HG02798 (cell line): ENCODE measurements around the gene BORCS6.
"Not testable (repeated sequence)": the region's sequence is repeated elsewhere in the genome, so short reads cannot be mapped to it uniquely, and the experiment has no call there.

Experiments used
- ATAC-seq: cut with Tn5 transposase; IDR thresholded peaks from one replicate; pipeline ENCODE4 v1.9.1; 2021; ENCODE audit warnings: mild to moderate bottlenecking; ENCODE audit not compliant: unreplicated experiment, poor library complexity

Gene BORCS6

GRCh38 chr17:8189711-8190477, at the start of gene BORCS6:
Gene BORCS6 (minus strand): TSS chr17:8190180. CDS start chr17:8190140, 40 bp downstream.
- ATAC-seq, result peak; percentile 62

- ATAC-seq, result no peak
Measured at GRCh38 chr17:8237886-8238285, 47.9 kb upstream of the BORCS6 start.

- no peak for ATAC-seq
Measured at GRCh38 chr17:8237175-8237574, 47.2 kb upstream of the BORCS6 start.

GRCh38 chr17:8235676-8236075, 45.7 kb upstream of the BORCS6 start:
- ATAC-seq, result no peak

GRCh38 chr17:8234361-8235270, 44.6 kb upstream of the BORCS6 start:
- no peak for ATAC-seq

- ATAC-seq, result no peak
Measured at GRCh38 chr17:8231701-8232100, 41.7 kb upstream of the BORCS6 start.

GRCh38 chr17:8227238-8227581, 37.2 kb upstream of the BORCS6 start:
- no peak for ATAC-seq

- ATAC-seq, result no peak
Measured at GRCh38 chr17:8226536-8227237, 36.7 kb upstream of the BORCS6 start.

- no peak for ATAC-seq
Measured at GRCh38 chr17:8225813-8226535, 36.0 kb upstream of the BORCS6 start.

GRCh38 chr17:8224891-8225812, 35.2 kb upstream of the BORCS6 start:
- ATAC-seq, result no peak

- ATAC-seq, result no peak
Measured at GRCh38 chr17:8223356-8224126, 33.6 kb upstream of the BORCS6 start.

- ATAC-seq, result peak; percentile 37
Measured at GRCh38 chr17:8222630-8223355, 32.8 kb upstream of the BORCS6 start.

- ATAC-seq, result peak; percentile 29
Measured at GRCh38 chr17:8222380-8222629, 32.3 kb upstream of the BORCS6 start.

GRCh38 chr17:8221663-8222379, 31.8 kb upstream of the BORCS6 start:
- ATAC-seq, result peak; percentile 41

- ATAC-seq, result peak; percentile 26
Measured at GRCh38 chr17:8220783-8221662, 31.0 kb upstream of the BORCS6 start.

GRCh38 chr17:8214000-8214399, 24.0 kb upstream of the BORCS6 start:
- not testable (repeated sequence) for ATAC-seq
